Chondrocyte (in vitro differentiated cells): ENCODE measurements around the gene PLPP4. TPM values are rescaled to one million over a fixed set of nuclear protein-coding genes. Genes with fewer than 3 reads are reported as not detected.

Source experiments
- DNase-seq: peaks from one replicate; pipeline ENCODE4 v3.0.0; 2021; ENCODE audit warnings: mixed read lengths, low spot score
- H3K27ac Mint-ChIP-seq: one replicate; pipeline ENCODE4 v1.8.0; 2021; ENCODE audit warnings: mild to moderate bottlenecking, moderate library complexity, mixed read lengths; ENCODE audit not compliant: unreplicated experiment
- H3K27me3 Mint-ChIP-seq: 2 replicates; pipeline ENCODE4 v1.8.0; 2021; ENCODE audit warnings: low read depth, mixed read lengths
- H3K36me3 Mint-ChIP-seq: 2 replicates; pipeline ENCODE4 v1.8.0; 2021; ENCODE audit warnings: low read depth, mixed read lengths
- H3K4me1 Mint-ChIP-seq: 2 replicates; pipeline ENCODE4 v1.8.0; 2021; ENCODE audit warnings: low read depth, mild to moderate bottlenecking, mixed read lengths
- H3K4me3 Mint-ChIP-seq: one replicate; pipeline ENCODE4 v1.8.0; 2021; ENCODE audit warnings: mild to moderate bottlenecking, moderate library complexity, mixed read lengths; ENCODE audit not compliant: unreplicated experiment
- H3K9me3 Mint-ChIP-seq: 2 replicates; pipeline ENCODE4 v1.8.0; 2021; ENCODE audit warnings: low read depth, mixed read lengths
- CTCF ChIP-seq: fragments of 200-600 bp; sonication (generic); IDR thresholded peaks from 2 replicates; pipeline ENCODE4 v1.5.0; 2021; ENCODE audit warnings: antibody characterized with exemption, mild to moderate bottlenecking, moderate library complexity
- total RNA-seq: library from RNA; stranded (reverse); gene quantifications from 3 replicates; pipeline ENCODE4 v1.2.1, GENCODE V29; 2021

PLPP4 gene
- total RNA-seq, 1 donor from 2014 or later: 3.0 TPM

GRCh38 chr10:120538091-120538490 lies 81.1 kb downstream of the PLPP4 start:
- Mint-ChIP-seq H3K36me3 (no peaks in the 10 kb centered on the region), H3K27me3 (no peaks in the 10 kb centered on the region), H3K4me3 (no peak overlapping the region), H3K27ac (no peak overlapping the region), H3K4me1 (no peaks in the 10 kb centered on the region), H3K9me3 (peaks cover 8% of the 10 kb centered on the region)
- DNase-seq: no peak
- no peak for TF ChIP-seq CTCF

- no peak overlapping the region for H3K4me3 Mint-ChIP-seq
- no peaks in the 10 kb centered on the region for H3K36me3 Mint-ChIP-seq
- H3K9me3 Mint-ChIP-seq: peaks cover 7% of the 10 kb centered on the region
- H3K4me1 Mint-ChIP-seq: no peaks in the 10 kb centered on the region
- TF ChIP-seq CTCF: no peak
- H3K27me3 Mint-ChIP-seq: no peaks in the 10 kb centered on the region
- no peak for DNase-seq
- H3K27ac Mint-ChIP-seq: no peak overlapping the region
Measured at GRCh38 chr10:120539076-120539475, 82.0 kb downstream of the PLPP4 start.

- H3K36me3 Mint-ChIP-seq: no peaks in the 10 kb centered on the region
- H3K27me3 Mint-ChIP-seq: no peaks in the 10 kb centered on the region
- no peak for TF ChIP-seq CTCF
- no peak overlapping the region for H3K27ac Mint-ChIP-seq
- H3K9me3 Mint-ChIP-seq: peaks cover 2% of the 10 kb centered on the region
- no peaks in the 10 kb centered on the region for H3K4me1 Mint-ChIP-seq
- no peak overlapping the region for H3K4me3 Mint-ChIP-seq
- DNase-seq: no peak
Measured at GRCh38 chr10:120540486-120540885, 83.5 kb downstream of the PLPP4 start.

- Mint-ChIP-seq H3K27ac (no peak overlapping the region), H3K4me3 (no peak overlapping the region), H3K36me3 (no peaks in the 10 kb centered on the region), H3K9me3 (peaks cover 4% of the 10 kb centered on the region), H3K4me1 (no peaks in the 10 kb centered on the region), H3K27me3 (no peaks in the 10 kb centered on the region)
- TF ChIP-seq CTCF: no peak
- DNase-seq: no peak
Measured at GRCh38 chr10:120541984-120542383, 85.0 kb downstream of the PLPP4 start.

GRCh38 chr10:120542591-120542990 lies 85.6 kb downstream of the PLPP4 start:
- Mint-ChIP-seq H3K36me3 (no peaks in the 10 kb centered on the region), H3K4me1 (no peaks in the 10 kb centered on the region), H3K27me3 (no peaks in the 10 kb centered on the region), H3K27ac (no peak overlapping the region), H3K4me3 (no peak overlapping the region), H3K9me3 (peaks cover 4% of the 10 kb centered on the region)
- no peak for TF ChIP-seq CTCF
- DNase-seq: no peak
